GM23338 (cell line): ENCODE data around the gene PPIL1. TPM values are rescaled to one million over a fixed set of nuclear protein-coding genes. Genes with fewer than 3 reads are reported as not detected.

ENCODE experiments used
- ATAC-seq: fragments of 200-7000 bp; cut with Tn5 transposase; 3 replicates; pipeline ENCODE4 v1.9.1; 2020
- DNase-seq: peaks from one replicate; pipeline ENCODE4 v3.0.0-alpha.2; 2015; ENCODE audit warnings: low spot score
- H2AFZ ChIP-seq: fragments of 200-600 bp; sonication (generic); 2 replicates; pipeline ENCODE4 v1.8.0; 2016; ENCODE audit warnings: antibody characterized with exemption, mild to moderate bottlenecking, moderate library complexity
- H3F3A ChIP-seq: fragments of 200-600 bp; sonication (generic); replicated peaks from 2 replicates; pipeline ENCODE4 v1.8.0; 2017; ENCODE audit warnings: antibody characterized with exemption, mixed run types, low read depth
- H3K27ac ChIP-seq: fragments of 200-600 bp; sonication (generic); 2 replicates; pipeline ENCODE4 v1.6.1; 2016; ENCODE audit warnings: low read depth
- H3K27me3 ChIP-seq: fragments of 200-600 bp; sonication (generic); 2 replicates; pipeline ENCODE4 v1.8.0; 2016; ENCODE audit warnings: mild to moderate bottlenecking, mixed run types, moderate library complexity; ENCODE audit not compliant: insufficient read depth
- H3K36me3 ChIP-seq: fragments of 200-600 bp; sonication (generic); 2 replicates; pipeline ENCODE4 v1.8.0; 2016; ENCODE audit warnings: mild to moderate bottlenecking; ENCODE audit not compliant: insufficient read depth
- H3K4me1 ChIP-seq: fragments of 200-600 bp; sonication (generic); 2 replicates; pipeline ENCODE4 v1.8.0; 2016; ENCODE audit warnings: mild to moderate bottlenecking, moderate library complexity; ENCODE audit not compliant: insufficient read depth
- H3K4me2 ChIP-seq: fragments of 200-600 bp; sonication (generic); 2 replicates; pipeline ENCODE4 v1.7.1; 2017; ENCODE audit warnings: mixed run types
- H3K4me3 ChIP-seq: fragments of 200-600 bp; sonication (generic); 2 replicates; pipeline ENCODE4 v1.6.1; 2016; ENCODE audit warnings: mixed run types
- H3K79me2 ChIP-seq: fragments of 200-600 bp; sonication (generic); replicated peaks from 2 replicates; pipeline ENCODE4 v1.8.0; 2017; ENCODE audit warnings: mild to moderate bottlenecking; ENCODE audit not compliant: insufficient read depth
- H3K9me2 ChIP-seq: fragments of 200-600 bp; sonication (generic); 2 replicates; pipeline ENCODE4 v1.8.0; 2017; ENCODE audit not compliant: insufficient read depth
- H4K20me1 ChIP-seq: fragments of 200-600 bp; sonication (generic); replicated peaks from 2 replicates; pipeline ENCODE4 v1.8.0; 2017; ENCODE audit warnings: mild to moderate bottlenecking; ENCODE audit not compliant: insufficient read depth
- H3K27ac Mint-ChIP-seq: 2 replicates; pipeline ENCODE4 v1.8.0; 2020; ENCODE audit warnings: inconsistent platforms, mild to moderate bottlenecking, moderate library complexity, mixed read lengths
- H3K27me3 Mint-ChIP-seq: 3 replicates; pipeline ENCODE4 v1.8.0; 2022; ENCODE audit warnings: low read depth, mild to moderate bottlenecking, moderate library complexity, mixed read lengths, inconsistent platforms; ENCODE audit not compliant: insufficient read depth, poor library complexity
- H3K36me3 Mint-ChIP-seq: 3 replicates; pipeline ENCODE4 v1.8.0; 2021; ENCODE audit warnings: low read depth, mild to moderate bottlenecking, inconsistent platforms, moderate library complexity, mixed read lengths
- H3K4me1 Mint-ChIP-seq: 3 replicates; pipeline ENCODE4 v1.8.0; 2020; ENCODE audit warnings: mild to moderate bottlenecking, inconsistent platforms, mixed read lengths
- H3K4me3 Mint-ChIP-seq: 3 replicates; pipeline ENCODE4 v1.8.0; 2021; ENCODE audit warnings: moderate library complexity, mild to moderate bottlenecking, inconsistent platforms, mixed read lengths
- H3K9me3 Mint-ChIP-seq: 3 replicates; pipeline ENCODE4 v1.8.0; 2020; ENCODE audit warnings: moderate library complexity, mild to moderate bottlenecking, inconsistent platforms, mixed read lengths
- CREB1 ChIP-seq: fragments of 250-450 bp; sonication (Bioruptor Pico); IDR thresholded peaks from 2 replicates; pipeline ENCODE4 v1.5.0; 2020; ENCODE audit warnings: low read depth, mild to moderate bottlenecking, moderate library complexity
- CTCF ChIP-seq, 2 experiments: fragments of 200-600 bp in 1 of 2; sonication (generic) in 1 of 2; conservative IDR thresholded peaks; 2 replicates each; pipeline versions ENCODE4 v1.5.1 to v1.6.1; 2016 to 2017; ENCODE audit warnings: antibody characterized with exemption in 2 of 2, low read depth in 2 of 2, mild to moderate bottlenecking in 2 of 2, moderate library complexity in 1 of 2
- EZH2phosphoT487 ChIP-seq: fragments of 200-600 bp; sonication (generic); IDR thresholded peaks from one replicate; pipeline ENCODE4 v1.8.1; 2018; ENCODE audit warnings: antibody characterized with exemption; ENCODE audit not compliant: unreplicated experiment
- JUNB ChIP-seq: IDR thresholded peaks from one replicate; pipeline ENCODE4 v1.6.1; 2016; ENCODE audit warnings: antibody characterized with exemption; ENCODE audit not compliant: unreplicated experiment
- NANOG ChIP-seq: IDR thresholded peaks from 2 replicates; pipeline ENCODE4 v1.6.1; 2016; ENCODE audit warnings: antibody characterized with exemption, borderline replicate concordance
- POLR2AphosphoS5 ChIP-seq: IDR thresholded peaks from 2 replicates; pipeline ENCODE4 v1.6.1; 2016; ENCODE audit warnings: antibody characterized with exemption, low read depth
- STAT1 ChIP-seq: IDR thresholded peaks from one replicate; pipeline ENCODE4 v1.6.1; 2016; ENCODE audit warnings: antibody characterized with exemption; ENCODE audit not compliant: unreplicated experiment
- ZNF114 ChIP-seq: fragments of 250-450 bp; sonication (Bioruptor Pico); IDR thresholded peaks from 2 replicates; pipeline ENCODE4 v1.5.0; 2020; ENCODE audit warnings: mild to moderate bottlenecking, moderate library complexity
- ZNF331 ChIP-seq: fragments of 250-450 bp; sonication (Bioruptor Pico); IDR thresholded peaks from 2 replicates; pipeline ENCODE4 v1.5.0; 2020; ENCODE audit warnings: low read depth, mild to moderate bottlenecking, moderate library complexity
- polyA plus RNA-seq: library from polyadenylated mRNA; unstranded; fragments of >200 nt; fragmentation: Nextera tagmentation; extraction: Ambion mirVana; gene quantifications from 2 replicates; pipeline ENCODE4 v1.2.1, GENCODE V29; 2016
- total RNA-seq: library from RNA; depleted of rRNA; stranded (reverse); fragments of >200 nt; shearing (Covaris generic); gene quantifications from 2 replicates; pipeline ENCODE4 v1.2.3, GENCODE V29; 2014
- TF ChIP-seq, protein P1 (sequence below): IDR thresholded peaks from one replicate; pipeline ENCODE4 v1.6.1; 2018; ENCODE audit warnings: antibody characterized with exemption; ENCODE audit not compliant: unreplicated experiment
- TF ChIP-seq, protein P2 (sequence below): IDR thresholded peaks from 2 replicates; pipeline ENCODE4 v1.6.1; 2016; ENCODE audit warnings: antibody characterized with exemption

PPIL1 gene
- total and polyA plus RNA-seq, 2 experiments from 2014 or later, result 57.3 to 79.4 TPM

- no peaks in the 10 kb centered on the region for H3K79me2 ChIP-seq
- H2AFZ ChIP-seq, result no peak overlapping the region
- no peaks in the 10 kb centered on the region for H3F3A ChIP-seq
- TF ChIP-seq, protein P1, sequence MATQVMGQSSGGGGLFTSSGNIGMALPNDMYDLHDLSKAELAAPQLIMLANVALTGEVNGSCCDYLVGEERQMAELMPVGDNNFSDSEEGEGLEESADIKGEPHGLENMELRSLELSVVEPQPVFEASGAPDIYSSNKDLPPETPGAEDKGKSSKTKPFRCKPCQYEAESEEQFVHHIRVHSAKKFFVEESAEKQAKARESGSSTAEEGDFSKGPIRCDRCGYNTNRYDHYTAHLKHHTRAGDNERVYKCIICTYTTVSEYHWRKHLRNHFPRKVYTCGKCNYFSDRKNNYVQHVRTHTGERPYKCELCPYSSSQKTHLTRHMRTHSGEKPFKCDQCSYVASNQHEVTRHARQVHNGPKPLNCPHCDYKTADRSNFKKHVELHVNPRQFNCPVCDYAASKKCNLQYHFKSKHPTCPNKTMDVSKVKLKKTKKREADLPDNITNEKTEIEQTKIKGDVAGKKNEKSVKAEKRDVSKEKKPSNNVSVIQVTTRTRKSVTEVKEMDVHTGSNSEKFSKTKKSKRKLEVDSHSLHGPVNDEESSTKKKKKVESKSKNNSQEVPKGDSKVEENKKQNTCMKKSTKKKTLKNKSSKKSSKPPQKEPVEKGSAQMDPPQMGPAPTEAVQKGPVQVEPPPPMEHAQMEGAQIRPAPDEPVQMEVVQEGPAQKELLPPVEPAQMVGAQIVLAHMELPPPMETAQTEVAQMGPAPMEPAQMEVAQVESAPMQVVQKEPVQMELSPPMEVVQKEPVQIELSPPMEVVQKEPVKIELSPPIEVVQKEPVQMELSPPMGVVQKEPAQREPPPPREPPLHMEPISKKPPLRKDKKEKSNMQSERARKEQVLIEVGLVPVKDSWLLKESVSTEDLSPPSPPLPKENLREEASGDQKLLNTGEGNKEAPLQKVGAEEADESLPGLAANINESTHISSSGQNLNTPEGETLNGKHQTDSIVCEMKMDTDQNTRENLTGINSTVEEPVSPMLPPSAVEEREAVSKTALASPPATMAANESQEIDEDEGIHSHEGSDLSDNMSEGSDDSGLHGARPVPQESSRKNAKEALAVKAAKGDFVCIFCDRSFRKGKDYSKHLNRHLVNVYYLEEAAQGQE, result no peak
- TF ChIP-seq NANOG (no peak), CTCF (conservative IDR thresholded peaks at IDR 0.05; ENCODE audit: low read depth in 2 of 2) (no peak), ZNF114 (CRISPR knock-in tag) (no peak), EZH2phosphoT487 (no peak), STAT1 (no peak), ZNF331 (CRISPR knock-in tag) (no peak), POLR2AphosphoS5 (no peak)
- TF ChIP-seq, protein P2, sequence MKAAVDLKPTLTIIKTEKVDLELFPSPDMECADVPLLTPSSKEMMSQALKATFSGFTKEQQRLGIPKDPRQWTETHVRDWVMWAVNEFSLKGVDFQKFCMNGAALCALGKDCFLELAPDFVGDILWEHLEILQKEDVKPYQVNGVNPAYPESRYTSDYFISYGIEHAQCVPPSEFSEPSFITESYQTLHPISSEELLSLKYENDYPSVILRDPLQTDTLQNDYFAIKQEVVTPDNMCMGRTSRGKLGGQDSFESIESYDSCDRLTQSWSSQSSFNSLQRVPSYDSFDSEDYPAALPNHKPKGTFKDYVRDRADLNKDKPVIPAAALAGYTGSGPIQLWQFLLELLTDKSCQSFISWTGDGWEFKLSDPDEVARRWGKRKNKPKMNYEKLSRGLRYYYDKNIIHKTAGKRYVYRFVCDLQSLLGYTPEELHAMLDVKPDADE, result no peak
- Mint-ChIP-seq H3K4me3 (no peak overlapping the region), H3K9me3 (no peaks in the 10 kb centered on the region), H3K27me3 (no peaks in the 10 kb centered on the region), H3K36me3 (no peaks in the 10 kb centered on the region), H3K4me1 (no peaks in the 10 kb centered on the region; the same call in 2 of the 3 replicates), H3K27ac (no peak overlapping the region)
- no peak for ATAC-seq
- H3K27ac ChIP-seq, result no peak overlapping the region
- no peak overlapping the region for H3K4me3 ChIP-seq
- no peaks in the 10 kb centered on the region; the same call in 1 of the 2 replicates for H3K36me3 ChIP-seq
- no peak overlapping the region for H3K4me2 ChIP-seq
- no peak for DNase-seq
- H3K4me1 ChIP-seq, result no peaks in the 10 kb centered on the region
- H3K9me2 ChIP-seq, result no peaks in the 10 kb centered on the region
- no peaks in the 10 kb centered on the region for H4K20me1 ChIP-seq
- H3K27me3 ChIP-seq, result no peaks in the 10 kb centered on the region
Measured at GRCh38 chr6:36904851-36905393, 30.3 kb upstream of the PPIL1 start.

DNA sequence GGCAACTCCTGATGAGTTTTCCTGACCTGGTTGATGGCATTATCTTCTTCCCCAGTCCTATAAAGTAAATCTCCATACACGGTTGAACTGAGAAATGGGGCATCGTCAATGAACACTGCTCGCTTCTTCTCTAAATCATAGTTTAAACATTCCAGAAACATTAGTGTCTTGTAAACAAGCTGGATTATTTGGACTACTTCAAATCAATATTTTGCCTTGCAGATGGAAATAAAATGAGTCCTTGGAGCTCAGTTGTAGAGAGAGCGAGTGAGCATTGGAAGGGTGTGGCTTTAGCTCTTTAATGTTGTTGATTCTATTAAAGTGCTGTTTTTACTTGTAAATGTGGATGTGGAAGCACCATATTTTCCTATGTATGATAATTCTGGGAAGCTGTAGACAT, 29.5 kb upstream of the PPIL1 start:
- no peaks in the 10 kb centered on the region for H3K4me1 ChIP-seq
- no peaks in the 10 kb centered on the region for H3K79me2 ChIP-seq
- ATAC-seq (no peak), DNase-seq (no peak)
- H3K4me2 ChIP-seq, result no peak overlapping the region
- no peak overlapping the region for H3K27ac ChIP-seq
- no peaks in the 10 kb centered on the region for H3K9me2 ChIP-seq
- no peaks in the 10 kb centered on the region; the same call in 1 of the 2 replicates for H3K36me3 ChIP-seq
- Mint-ChIP-seq H3K36me3 (no peaks in the 10 kb centered on the region), H3K4me3 (no peak overlapping the region), H3K27ac (no peak overlapping the region), H3K4me1 (no peaks in the 10 kb centered on the region; the same call in 2 of the 3 replicates), H3K9me3 (no peaks in the 10 kb centered on the region), H3K27me3 (no peaks in the 10 kb centered on the region)
- no peaks in the 10 kb centered on the region for H3K27me3 ChIP-seq
- no peaks in the 10 kb centered on the region for H4K20me1 ChIP-seq
- no peaks in the 10 kb centered on the region for H3F3A ChIP-seq
- no peak for TF ChIP-seq NANOG
- TF ChIP-seq, protein P2, result no peak
- no peak for TF ChIP-seq JUNB
- TF ChIP-seq CREB1, result no peak
- TF ChIP-seq, protein P1, result no peak
- H3K4me3 ChIP-seq, result no peak overlapping the region
- H2AFZ ChIP-seq, result no peak overlapping the region
